ENCODE results near the gene FSCN2.

FSCN2 gene

DNA sequence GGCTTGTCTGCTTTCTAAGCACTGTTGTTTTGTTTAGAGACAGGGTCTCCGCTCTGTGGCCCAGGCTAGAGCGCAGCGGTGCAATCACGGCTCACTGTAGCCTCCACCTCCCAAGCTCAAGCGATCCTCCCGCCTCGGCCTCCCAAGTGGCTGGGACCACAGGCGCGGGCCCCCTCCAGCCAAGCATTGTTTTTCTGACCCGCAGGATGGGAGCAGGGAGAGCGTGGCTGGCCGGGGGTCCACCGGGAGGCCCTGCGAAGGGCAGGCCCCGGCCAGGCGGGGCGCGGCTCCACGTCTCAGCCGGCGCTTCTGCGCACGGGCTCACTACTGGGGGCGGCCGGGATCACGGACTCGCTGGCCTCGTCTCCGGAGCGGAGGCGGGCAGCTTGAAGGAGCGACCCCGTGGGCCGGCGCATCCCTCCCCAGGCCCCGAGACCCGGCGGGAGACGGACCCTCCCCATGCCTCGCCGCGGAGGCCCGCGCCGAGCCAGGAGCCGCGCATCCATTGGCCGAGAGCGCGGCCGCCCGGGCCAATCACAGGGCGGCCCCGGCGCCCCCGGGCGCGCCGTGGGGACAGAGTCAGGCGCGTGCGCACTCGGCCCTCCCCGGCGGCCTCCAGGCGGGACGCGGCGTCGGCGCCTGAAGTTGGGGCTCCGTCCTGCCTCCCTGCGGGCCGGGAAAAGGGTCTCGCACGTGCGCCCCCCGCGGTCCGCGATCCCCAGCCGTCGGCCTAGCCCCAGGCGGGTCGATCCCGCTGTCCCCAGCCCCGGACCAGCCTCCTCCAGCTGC lies 40.5 kb upstream of the FSCN2 start:
- H3K4me3 ChIP-seq (replicated peaks; ENCODE audit: low read depth, low read length) = peak overlapping the region; percentile 51
- DNase-seq (ENCODE audit: low read depth) = peak; percentile 69
- no peak for TF ChIP-seq CTCF (IDR thresholded peaks at IDR 0.05; ENCODE audit: low read length, missing control alignments)

DNA sequence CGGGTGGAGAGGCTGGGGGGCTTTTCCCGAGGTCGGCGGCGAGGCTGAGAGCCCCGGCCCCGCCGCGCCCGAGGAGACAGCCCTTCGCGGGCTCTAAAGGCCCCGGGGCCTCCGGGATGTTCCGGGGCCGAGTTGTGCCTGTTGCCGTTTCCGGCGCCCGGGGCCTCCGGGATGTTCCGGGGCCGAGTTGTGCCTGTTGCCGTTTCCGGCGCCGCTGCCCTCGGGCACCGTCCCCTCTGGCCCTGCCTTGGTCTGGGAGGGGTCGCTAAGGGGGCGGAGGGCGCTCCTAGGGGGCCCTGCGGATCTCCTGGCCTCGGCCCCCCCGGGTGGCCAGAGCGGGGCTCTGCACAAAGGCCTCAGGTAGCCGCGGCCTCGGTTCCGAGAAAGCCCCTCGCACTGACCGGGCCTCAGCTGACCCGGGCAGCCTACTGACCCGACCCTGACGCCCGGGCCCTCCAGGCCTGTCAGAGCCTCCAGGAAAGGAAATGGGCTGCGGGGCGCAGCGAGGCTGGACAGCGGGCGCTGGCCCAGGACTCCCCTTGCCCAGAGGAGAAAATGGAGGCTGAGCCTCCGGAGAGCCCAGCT lies 39.8 kb upstream of the FSCN2 start:
- H3K4me3 ChIP-seq (replicated peaks; ENCODE audit: low read depth, low read length) = peak overlapping the region; percentile 51
- no peak for DNase-seq (ENCODE audit: low read depth)
- no peak for TF ChIP-seq CTCF (IDR thresholded peaks at IDR 0.05; ENCODE audit: low read length, missing control alignments)

- no peak for DNase-seq (ENCODE audit: low read depth)
- no peak for TF ChIP-seq CTCF (IDR thresholded peaks at IDR 0.05; ENCODE audit: low read length, missing control alignments)
- no peak overlapping the region for H3K4me3 ChIP-seq (replicated peaks; ENCODE audit: low read depth, low read length)
Measured at GRCh38 chr17:81489012-81489997, 38.9 kb upstream of the FSCN2 start.

GRCh38 chr17:81489998-81490992 lies 37.9 kb upstream of the FSCN2 start:
- no peak overlapping the region for H3K4me3 ChIP-seq (replicated peaks; ENCODE audit: low read depth, low read length)
- TF ChIP-seq CTCF (IDR thresholded peaks at IDR 0.05; ENCODE audit: low read length, missing control alignments) = no peak
- no peak for DNase-seq (ENCODE audit: low read depth)

DNA sequence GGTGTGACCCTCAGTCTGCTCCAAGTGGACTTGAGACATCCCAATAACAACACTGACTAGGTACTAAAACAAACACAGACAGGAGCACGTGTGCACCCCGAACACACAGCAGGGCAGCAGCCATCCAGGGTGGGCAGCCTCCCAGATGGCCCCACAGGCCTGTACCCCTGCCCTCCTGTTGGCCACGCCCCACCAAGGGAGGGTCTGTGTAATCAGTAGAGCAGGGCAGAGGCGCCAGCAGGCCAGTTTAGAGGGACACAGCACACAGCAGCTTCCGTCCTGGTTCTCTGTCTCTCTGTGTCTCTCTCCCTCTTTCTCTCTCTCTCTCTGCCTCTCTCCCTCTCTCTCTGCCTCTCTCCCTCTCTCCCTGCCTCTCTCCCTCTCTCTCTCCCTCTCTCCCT lies 37.0 kb upstream of the FSCN2 start:
- no peak for DNase-seq (ENCODE audit: low read depth)
- no peak for TF ChIP-seq CTCF (IDR thresholded peaks at IDR 0.05; ENCODE audit: low read length, missing control alignments)
- H3K4me3 ChIP-seq (replicated peaks; ENCODE audit: low read depth, low read length) = no peak overlapping the region

- no peak for TF ChIP-seq CTCF (IDR thresholded peaks at IDR 0.05; ENCODE audit: low read length, missing control alignments)
- no peak for DNase-seq (ENCODE audit: low read depth)
- no peak overlapping the region for H3K4me3 ChIP-seq (replicated peaks; ENCODE audit: low read depth, low read length)
Measured at GRCh38 chr17:81491761-81492160, 36.4 kb upstream of the FSCN2 start.

Measured in fibroblast of pulmonary artery (primary cell).